Measurements from ENCODE around the gene MDC1. TPM values are rescaled to one million over a fixed set of nuclear protein-coding genes. Genes with fewer than 3 reads are reported as not detected.
A peak's percentile ranks its signal among the peaks of the same experiment; 100 is the strongest.

MDC1 gene
- total and polyA plus RNA-seq, 2 experiments from 2014 or later = 17.2 to 32.7 TPM

GRCh38 chr6:30741789-30742315 is 24.8 kb upstream of the MDC1 start (continued):
- TF ChIP-seq ZNF114 (CRISPR knock-in tag; IDR thresholded peaks at IDR 0.05) (no peak), REST (IDR thresholded peaks at IDR 0.05; ENCODE audit: unreplicated experiment) (no peak), ETS1 (IDR thresholded peaks at IDR 0.05) (no peak), NANOG (IDR thresholded peaks at IDR 0.05; ENCODE audit: borderline replicate concordance) (no peak), JUNB (IDR thresholded peaks at IDR 0.05; ENCODE audit: unreplicated experiment) (no peak), EZH2 (IDR thresholded peaks at IDR 0.05; ENCODE audit: low read depth, unreplicated experiment) (no peak), EZH2phosphoT487 (IDR thresholded peaks at IDR 0.05; ENCODE audit: unreplicated experiment) (no peak), CTCF (conservative IDR thresholded peaks at IDR 0.05; ENCODE audit: low read depth in 2 of 2) (no peak), STAT1 (IDR thresholded peaks at IDR 0.05; ENCODE audit: unreplicated experiment) (no peak), POLR2AphosphoS5 (IDR thresholded peaks at IDR 0.05; ENCODE audit: low read depth) (no peak), ZNF331 (CRISPR knock-in tag; IDR thresholded peaks at IDR 0.05; ENCODE audit: low read depth) (no peak)

DNA sequence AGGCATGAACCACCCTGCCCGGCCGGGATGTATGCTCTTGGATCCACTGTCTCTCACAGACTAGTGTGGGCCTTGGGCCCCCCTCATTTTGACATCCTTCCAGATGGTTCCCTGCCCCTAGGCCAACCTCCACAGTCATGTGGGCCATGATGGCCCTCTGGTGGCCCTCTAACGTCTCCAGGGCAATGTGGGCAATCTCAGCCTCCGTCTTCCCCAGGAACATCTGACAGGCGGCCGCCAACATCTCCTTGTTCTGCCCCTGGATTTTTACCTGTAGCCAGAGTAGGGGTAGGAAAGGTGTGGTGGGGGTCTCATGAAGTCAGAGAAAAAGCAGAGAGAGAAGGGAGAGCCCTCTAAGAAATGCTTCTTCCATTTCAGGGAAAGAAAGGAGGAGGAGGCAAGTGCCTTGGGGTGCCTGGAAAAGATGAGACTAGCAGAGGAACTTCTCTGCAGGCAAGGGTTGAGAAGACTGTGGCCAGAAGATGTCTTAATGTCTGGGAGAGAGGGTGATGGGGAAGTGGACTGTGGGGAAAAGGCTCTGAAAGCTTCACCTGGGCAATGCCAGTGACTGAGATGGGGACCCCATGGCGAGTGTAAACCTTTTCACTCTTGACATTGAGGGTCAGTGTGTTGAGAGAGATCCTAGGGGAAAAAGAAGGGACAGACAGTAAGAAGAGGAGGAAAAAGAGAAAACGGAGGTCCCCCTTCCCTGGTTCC is 24.1 kb upstream of the MDC1 start:
- ATAC-seq = no peak

More for the DNA sequence above, 24.1 kb upstream of the MDC1 start:
- H3K4me3 Mint-ChIP-seq = peak overlapping the region; percentile 92
- peaks cover 56% of the 10 kb centered on the region for H3K36me3 Mint-ChIP-seq (ENCODE audit: low read depth)
- H3K27ac Mint-ChIP-seq = peak overlapping the region; percentile 41
- Histone ChIP-seq H3K27ac (ENCODE audit: low read depth) (no peak overlapping the region), H3K4me3 (peak overlapping the region; percentile 90), H3K27me3 (ENCODE audit: insufficient read depth) (peaks cover 8% of the 10 kb centered on the region), H2AFZ (no peak overlapping the region), H3K36me3 (ENCODE audit: insufficient read depth) (peaks cover 26% of the 10 kb centered on the region), H3K4me2 (peak overlapping the region; percentile 90), H3K4me1 (ENCODE audit: insufficient read depth) (peaks cover 19% of the 10 kb centered on the region), H3F3A (replicated peaks; ENCODE audit: low read depth) (peaks cover 34% of the 10 kb centered on the region), H3K9me2 (ENCODE audit: insufficient read depth) (no peaks in the 10 kb centered on the region), H3K79me2 (replicated peaks; ENCODE audit: insufficient read depth) (peaks cover 20% of the 10 kb centered on the region), H4K20me1 (replicated peaks; ENCODE audit: insufficient read depth) (peaks cover 13% of the 10 kb centered on the region)
- no peak for DNase-seq (ENCODE audit: low spot score)
- peaks cover 23% of the 10 kb centered on the region for H3K4me1 Mint-ChIP-seq
- peaks cover 27% of the 10 kb centered on the region for H3K27me3 Mint-ChIP-seq (ENCODE audit: insufficient read depth, low read depth, poor library complexity)
- no peaks in the 10 kb centered on the region; the same call in 2 of the 3 replicates for H3K9me3 Mint-ChIP-seq
- TF ChIP-seq CTCF (conservative IDR thresholded peaks at IDR 0.05; ENCODE audit: low read depth in 2 of 2) (no peak), ZNF114 (CRISPR knock-in tag; IDR thresholded peaks at IDR 0.05) (no peak), ZNF331 (CRISPR knock-in tag; IDR thresholded peaks at IDR 0.05; ENCODE audit: low read depth) (no peak)
